Measurements from ENCODE around the gene TTLL13.

Gene TTLL13

DNA sequence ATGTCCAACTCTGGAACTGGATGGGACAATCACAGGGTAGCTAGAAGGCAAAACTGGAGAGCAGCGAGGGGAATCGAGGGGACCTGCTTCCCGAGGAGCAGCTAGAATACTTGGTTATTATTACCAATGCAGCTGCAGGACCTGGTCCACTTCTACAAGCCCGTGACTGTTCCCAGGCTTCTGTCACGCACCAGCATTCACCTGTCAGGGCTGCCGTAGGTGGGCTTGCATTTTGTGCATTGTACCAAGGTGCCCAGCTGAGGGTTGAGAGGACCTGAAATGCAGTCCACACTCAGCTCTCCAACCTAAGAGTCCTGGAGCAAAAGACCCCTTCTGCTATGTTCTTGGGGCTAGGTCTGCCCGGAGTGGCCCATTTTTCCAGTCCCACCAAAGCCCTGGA, 45.9 kb upstream of the TTLL13 start:
- TF ChIP-seq, protein P1, sequence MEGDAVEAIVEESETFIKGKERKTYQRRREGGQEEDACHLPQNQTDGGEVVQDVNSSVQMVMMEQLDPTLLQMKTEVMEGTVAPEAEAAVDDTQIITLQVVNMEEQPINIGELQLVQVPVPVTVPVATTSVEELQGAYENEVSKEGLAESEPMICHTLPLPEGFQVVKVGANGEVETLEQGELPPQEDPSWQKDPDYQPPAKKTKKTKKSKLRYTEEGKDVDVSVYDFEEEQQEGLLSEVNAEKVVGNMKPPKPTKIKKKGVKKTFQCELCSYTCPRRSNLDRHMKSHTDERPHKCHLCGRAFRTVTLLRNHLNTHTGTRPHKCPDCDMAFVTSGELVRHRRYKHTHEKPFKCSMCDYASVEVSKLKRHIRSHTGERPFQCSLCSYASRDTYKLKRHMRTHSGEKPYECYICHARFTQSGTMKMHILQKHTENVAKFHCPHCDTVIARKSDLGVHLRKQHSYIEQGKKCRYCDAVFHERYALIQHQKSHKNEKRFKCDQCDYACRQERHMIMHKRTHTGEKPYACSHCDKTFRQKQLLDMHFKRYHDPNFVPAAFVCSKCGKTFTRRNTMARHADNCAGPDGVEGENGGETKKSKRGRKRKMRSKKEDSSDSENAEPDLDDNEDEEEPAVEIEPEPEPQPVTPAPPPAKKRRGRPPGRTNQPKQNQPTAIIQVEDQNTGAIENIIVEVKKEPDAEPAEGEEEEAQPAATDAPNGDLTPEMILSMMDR (IDR thresholded peaks at IDR 0.05; ENCODE audit: insufficient read depth, low read depth, low read length, missing control alignments), result no peak
- no peak for DNase-seq (ENCODE audit: low read depth)
- H3K4me3 ChIP-seq (ENCODE audit: low read length), result peak overlapping the region; percentile 89

DNA sequence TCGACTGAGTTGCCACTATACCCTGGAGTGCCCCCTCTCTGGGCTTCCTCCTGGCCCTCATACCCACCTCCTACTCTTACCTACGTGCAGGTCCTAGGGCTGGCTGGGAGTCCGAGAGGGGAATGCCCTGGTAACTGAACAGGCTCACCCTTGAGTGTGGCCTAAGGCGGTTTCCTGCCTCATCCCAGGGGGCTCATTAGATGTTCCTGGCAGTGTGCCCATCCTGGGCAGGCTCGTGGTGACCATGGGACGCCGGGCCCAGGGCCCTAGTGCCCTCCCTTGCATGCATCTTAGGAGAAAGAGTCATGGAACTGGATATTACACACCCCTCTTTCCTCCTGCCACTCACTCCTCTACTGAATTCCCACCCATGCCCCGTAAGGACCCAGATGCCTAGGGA, 45.4 kb upstream of the TTLL13 start:
- peak overlapping the region; percentile 89 for H3K4me3 ChIP-seq (ENCODE audit: low read length)
- TF ChIP-seq, protein P1 (IDR thresholded peaks at IDR 0.05; ENCODE audit: insufficient read depth, low read depth, low read length, missing control alignments), result no peak
- DNase-seq (ENCODE audit: low read depth), result no peak

- TF ChIP-seq, protein P1 (IDR thresholded peaks at IDR 0.05; ENCODE audit: insufficient read depth, low read depth, low read length, missing control alignments), result no peak
- DNase-seq (ENCODE audit: low read depth), result no peak
- no peak overlapping the region for H3K4me3 ChIP-seq (ENCODE audit: low read length)
These were observed 44.1 kb upstream of the TTLL13 start for GRCh38 chr15:90205050-90205848.

DNA sequence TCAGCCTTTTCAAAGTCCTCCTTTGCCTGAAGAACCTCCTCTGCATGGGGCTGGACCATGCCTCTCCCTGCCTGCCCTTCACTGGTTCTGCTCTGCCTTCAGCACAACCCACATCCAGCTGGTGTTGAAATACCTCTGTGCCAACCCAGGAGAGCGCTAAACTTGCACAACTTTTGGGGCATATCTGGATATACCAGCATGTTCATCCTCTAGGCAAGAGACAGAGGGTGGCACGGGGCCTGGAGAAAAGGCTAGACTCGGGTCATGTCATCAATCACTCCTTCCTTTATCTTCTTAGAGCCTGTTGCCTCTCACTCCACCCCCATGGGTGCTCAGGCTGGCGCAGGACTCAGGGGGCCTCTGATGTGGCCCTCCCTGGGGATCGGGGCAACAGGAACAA, 43.5 kb upstream of the TTLL13 start:
- peak; percentile 61 for DNase-seq (ENCODE audit: low read depth)
- TF ChIP-seq, protein P1 (IDR thresholded peaks at IDR 0.05; ENCODE audit: insufficient read depth, low read depth, low read length, missing control alignments), result no peak
- H3K4me3 ChIP-seq (ENCODE audit: low read length), result no peak overlapping the region

DNA sequence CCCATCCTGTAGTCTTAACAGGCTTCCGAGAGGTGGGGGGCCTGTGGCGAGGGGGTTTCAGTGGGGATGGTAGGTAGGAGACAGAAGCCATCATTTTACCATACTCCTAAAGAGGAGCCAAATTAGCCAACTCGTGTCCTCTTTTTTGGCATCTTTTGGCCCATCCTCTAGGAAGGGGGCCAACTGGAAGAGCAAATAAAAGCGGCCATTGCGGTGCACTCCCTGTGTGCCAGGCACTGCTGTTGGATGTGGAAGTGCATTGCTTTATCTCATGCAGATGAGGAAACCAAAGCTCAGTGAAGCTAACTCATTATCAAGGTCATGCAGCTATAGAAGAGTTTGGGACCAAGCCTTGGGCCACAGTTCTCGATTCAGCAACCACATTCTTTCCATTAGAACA, 42.1 kb upstream of the TTLL13 start:
- TF ChIP-seq, protein P1 (IDR thresholded peaks at IDR 0.05; ENCODE audit: insufficient read depth, low read depth, low read length, missing control alignments), result no peak
- DNase-seq (ENCODE audit: low read depth), result no peak
- no peak overlapping the region for H3K4me3 ChIP-seq (ENCODE audit: low read length)

GRCh38 chr15:90208356-90208755, 41.0 kb upstream of the TTLL13 start:
- TF ChIP-seq, protein P1 (IDR thresholded peaks at IDR 0.05; ENCODE audit: insufficient read depth, low read depth, low read length, missing control alignments), result no peak
- no peak for DNase-seq (ENCODE audit: low read depth)
- no peak overlapping the region for H3K4me3 ChIP-seq (ENCODE audit: low read length)

- no peak overlapping the region for H3K4me3 ChIP-seq (ENCODE audit: low read length)
- DNase-seq (ENCODE audit: low read depth), result no peak
- TF ChIP-seq, protein P1 (IDR thresholded peaks at IDR 0.05; ENCODE audit: insufficient read depth, low read depth, low read length, missing control alignments), result no peak
These were observed 39.8 kb upstream of the TTLL13 start for GRCh38 chr15:90209591-90209990.
